Right cardiac atrium (tissue), 5 donors: ENCODE results near the gene SELENBP1. TPM values are rescaled to one million over a fixed set of nuclear protein-coding genes. Genes with fewer than 3 reads are reported as not detected.

ENCODE experiments used
- ATAC-seq, 2 donors: fragments of 200-7000 bp; cut with Tn5 transposase; one replicate each; pipeline versions ENCODE4 v1.8.0 to v1.9.1; 2020; ENCODE audit warnings: moderate library complexity in 2 of 2, mild to moderate bottlenecking in 1 of 2
- DNase-seq, 3 donors: peaks; one replicate each; pipeline ENCODE4 v3.0.0-alpha.2; 2020
- H3K27ac ChIP-seq: one replicate; pipeline ENCODE4 v1.5.1; 2013; ENCODE audit warnings: mild to moderate bottlenecking, low read length, control low read depth, moderate library complexity
- H3K27me3 ChIP-seq: one replicate; pipeline ENCODE4 v1.6.1; 2013; ENCODE audit not compliant: control insufficient read depth, insufficient read depth
- H3K4me1 ChIP-seq: one replicate; pipeline ENCODE4 v1.6.1; 2013; ENCODE audit warnings: low read length; ENCODE audit not compliant: control insufficient read depth, insufficient read depth
- H3K4me3 ChIP-seq: one replicate; pipeline ENCODE4 v1.5.1; 2013; ENCODE audit warnings: low read length, control low read depth
- H3K9me3 ChIP-seq: one replicate; pipeline ENCODE4 v1.6.1; 2013; ENCODE audit warnings: low read length; ENCODE audit not compliant: control insufficient read depth
- WGBS: extraction: QIAGEN DNeasy Blood & Tissue Kit; methylation state at CpG from one replicate; pipeline ENCODE4 v1.1.7; 2013; 5-methylcytosine and 5-hydroxymethylcytosine counted together
- intact Hi-C, 4 donors: fragments of 100-400 bp; cut with DNase I; formaldehyde crosslinking; loops; one replicate each; pipeline versions ENCODE4 v1.11.0 to v1.14.0; 2022 to 2023
- polyA plus RNA-seq: library from polyadenylated mRNA; stranded (reverse); fragments of 200-250 nt; gene quantifications from one replicate; pipeline ENCODE4 v1.2.3, GENCODE V29; 2013
- total RNA-seq, 4 donors: library from RNA; stranded (reverse); fragmentation: NEBNext Ultra II Directional; extraction: Animal tissue kit (Norgen Biotek cat#: 25700); gene quantifications; one replicate each; pipeline ENCODE4 v1.2.1, GENCODE V29; 2021
- donor health status: healthy with polysubstance abuse.
- donor health status: DM: no; HTN: yes; CAD: no.
- donor health status: DM: no; HTN: no; CAD: no.
- donor health status: DM: no; HTN: yes; CAD: no; lungs with severe emphysema.
- donor health status: DM: yes; HTN: yes; CAD: no.

The SELENBP1 gene
- total and polyA plus RNA-seq, 5 donors: 31.1 to 65.9 (median 56.4) TPM

GRCh38 chr1:151343587-151343986, 28.9 kb downstream of the SELENBP1 start:
- no peak for DNase-seq
- ATAC-seq: no peak
- H3K4me1 ChIP-seq: peaks cover 3% of the 10 kb centered on the region
- no peak overlapping the region for H3K27ac ChIP-seq
- no peak overlapping the region for H3K4me3 ChIP-seq
- no peaks in the 10 kb centered on the region for H3K9me3 ChIP-seq
- H3K27me3 ChIP-seq: no peaks in the 10 kb centered on the region
- WGBS: 79% methylated on average over 9 of the region's 9 CpGs
- intact Hi-C loops: loop anchor here (5.0 to 10.0 kb wide), 4 partner anchors 41 to 61 kb away; partner anchors contain the start of gene PSMB4 (in 2 of the 4)

- no peaks in the 10 kb centered on the region for H3K27me3 ChIP-seq
- ATAC-seq (no peak), DNase-seq (no peak)
- no peak overlapping the region for H3K4me3 ChIP-seq
- H3K9me3 ChIP-seq: no peaks in the 10 kb centered on the region
- no peak overlapping the region for H3K27ac ChIP-seq
- 81% methylated on average over 6 of the region's 6 CpGs for WGBS
- H3K4me1 ChIP-seq: peaks cover 3% of the 10 kb centered on the region
- intact Hi-C loops: loop anchor here (5.0 to 10.0 kb wide), 4 partner anchors 40 to 62 kb away; partner anchors contain the start of gene PSMB4 (in 2 of the 4)
These were observed 29.9 kb downstream of the SELENBP1 start for GRCh38 chr1:151342569-151342968.

- 79% methylated on average over 2 of the region's 2 CpGs for WGBS
- Histone ChIP-seq H3K27me3 (no peaks in the 10 kb centered on the region), H3K4me3 (no peak overlapping the region), H3K9me3 (no peaks in the 10 kb centered on the region), H3K27ac (no peak overlapping the region), H3K4me1 (peaks cover 3% of the 10 kb centered on the region)
- intact Hi-C loops: loop anchor here (5.0 to 10.0 kb wide), 4 partner anchors 40 to 63 kb away; partner anchors contain the start of gene PSMB4 (in 2 of the 4)
- DNase-seq (no peak), ATAC-seq (no peak)
These were observed 30.5 kb downstream of the SELENBP1 start for GRCh38 chr1:151342021-151342420.

- WGBS: 25% methylated on average over 7 of the region's 7 CpGs
- no peak overlapping the region for H3K27ac ChIP-seq
- ATAC-seq (peak; percentile 83 to 86), DNase-seq (no peak)
- intact Hi-C loops: loop anchor here (5.0 to 10.0 kb wide), 4 partner anchors 39 to 64 kb away; partner anchors contain the start of gene PSMB4 (in 2 of the 4)
- H3K4me1 ChIP-seq: peaks cover 2% of the 10 kb centered on the region
- no peaks in the 10 kb centered on the region for H3K9me3 ChIP-seq
- H3K4me3 ChIP-seq: no peak overlapping the region
- H3K27me3 ChIP-seq: no peaks in the 10 kb centered on the region
These were observed 31.4 kb downstream of the SELENBP1 start for GRCh38 chr1:151340870-151341754.

GRCh38 chr1:151336556-151336955, 35.9 kb downstream of the SELENBP1 start:
- no peak overlapping the region for H3K4me3 ChIP-seq
- DNase-seq (no peak), ATAC-seq (no peak)
- no peaks in the 10 kb centered on the region for H3K27me3 ChIP-seq
- H3K9me3 ChIP-seq: no peaks in the 10 kb centered on the region
- H3K27ac ChIP-seq: no peak overlapping the region
- no peaks in the 10 kb centered on the region for H3K4me1 ChIP-seq
- intact Hi-C loops: no loop called here
- 90% methylated on average over 3 of the region's 3 CpGs for WGBS

GRCh38 chr1:151334822-151335221, 37.7 kb downstream of the SELENBP1 start:
- intact Hi-C loops: no loop called here
- 88% methylated on average over 5 of the region's 5 CpGs for WGBS
- ATAC-seq: no peak

GRCh38 chr1:151327903-151328674, 44.4 kb downstream of the SELENBP1 start:
- peaks cover 2% of the 10 kb centered on the region for H3K4me1 ChIP-seq
- 20% methylated on average over 34 of the region's 34 CpGs for WGBS
- peak overlapping the region; percentile 98 for H3K4me3 ChIP-seq
- intact Hi-C loops: no loop called here
- peak overlapping the region; percentile 86 for H3K27ac ChIP-seq
- peak in 2 of 3 donors; percentile 59 to 65 for DNase-seq
- no peaks in the 10 kb centered on the region for H3K9me3 ChIP-seq
- ATAC-seq: peak; percentile 26 to 34
- H3K27me3 ChIP-seq: no peaks in the 10 kb centered on the region

More at GRCh38 chr1:151334822-151335221, 37.7 kb downstream of the SELENBP1 start:
- H3K27ac ChIP-seq: no peak overlapping the region
- H3K4me1 ChIP-seq: no peaks in the 10 kb centered on the region
- H3K9me3 ChIP-seq: no peaks in the 10 kb centered on the region
- DNase-seq: no peak
- no peaks in the 10 kb centered on the region for H3K27me3 ChIP-seq
- no peak overlapping the region for H3K4me3 ChIP-seq

GRCh38 chr1:151327223-151327902, 45.1 kb downstream of the SELENBP1 start, which contains the start of gene PI4KB:
PI4KB (minus strand) TSS chr1:151327416; CDS start chr1:151316481, 10,935 bp downstream.
- intact Hi-C loops: no loop called here
- H3K4me1 ChIP-seq: peaks cover 2% of the 10 kb centered on the region
- peak within 1 kb of the TSS; percentile 98 for H3K4me3 ChIP-seq
- peak within 1 kb of the TSS; percentile 86 for H3K27ac ChIP-seq
- DNase-seq: peak; percentile 89 to 94 (median 91)
- peak; percentile 97 to 98 for ATAC-seq
- WGBS: under 1% methylated on average over 40 of the region's 40 CpGs
- H3K9me3 ChIP-seq: no peaks in the 10 kb centered on the region
- H3K27me3 ChIP-seq: no peaks in the 10 kb centered on the region

GRCh38 chr1:151326619-151327222, 45.8 kb downstream of the SELENBP1 start:
- 1% methylated on average over 12 of the region's 12 CpGs for WGBS
- intact Hi-C loops: no loop called here
- no peaks in the 10 kb centered on the region for H3K27me3 ChIP-seq
- no peaks in the 10 kb centered on the region for H3K9me3 ChIP-seq
- ATAC-seq (peak; percentile 73 to 82), DNase-seq (peak in 2 of 3 donors; percentile 49 to 79)
- peak overlapping the region; percentile 98 for H3K4me3 ChIP-seq
- H3K27ac ChIP-seq: peak overlapping the region; percentile 86
- peaks cover 2% of the 10 kb centered on the region for H3K4me1 ChIP-seq
